ENCODE measurements around the gene TSEN15. TPM values are rescaled to one million over a fixed set of nuclear protein-coding genes. Genes with fewer than 3 reads are reported as not detected.

TSEN15 gene
- total RNA-seq, 1 donor from 2014 or later = 35.1 TPM

- peaks cover under 1% of the 10 kb centered on the region for H3K36me3 Mint-ChIP-seq (ENCODE audit: low read depth)
- DNase-seq (ENCODE audit: low spot score) = no peak
- intact Hi-C loops (cut with micrococcal nuclease) = no loop called here
- H3K27me3 Mint-ChIP-seq (ENCODE audit: low read depth) = peaks cover 47% of the 10 kb centered on the region
- no peak overlapping the region for H3K27ac Mint-ChIP-seq
- peaks cover 25% of the 10 kb centered on the region for H3K4me1 Mint-ChIP-seq (ENCODE audit: low read depth)
- H3K4me3 Mint-ChIP-seq (ENCODE audit: low read depth) = no peak overlapping the region
- no peaks in the 10 kb centered on the region for H3K9me3 Mint-ChIP-seq
These were observed 2.8 kb upstream of the TSEN15 start for GRCh38 chr1:184048561-184049240.

- no peak overlapping the region for H3K27ac Mint-ChIP-seq
- H3K27me3 Mint-ChIP-seq (ENCODE audit: low read depth) = peaks cover 45% of the 10 kb centered on the region
- no peak for DNase-seq (ENCODE audit: low spot score)
- intact Hi-C loops (cut with micrococcal nuclease) = no loop called here
- H3K4me1 Mint-ChIP-seq (ENCODE audit: low read depth) = peaks cover 28% of the 10 kb centered on the region
- no peaks in the 10 kb centered on the region for H3K9me3 Mint-ChIP-seq
- H3K36me3 Mint-ChIP-seq (ENCODE audit: low read depth) = peaks cover 7% of the 10 kb centered on the region
- H3K4me3 Mint-ChIP-seq (ENCODE audit: low read depth) = no peak overlapping the region
These were observed 2.2 kb upstream of the TSEN15 start for GRCh38 chr1:184049291-184049690.

GRCh38 chr1:184049836-184050468 is 1.6 kb upstream of the TSEN15 start:
- H3K27ac Mint-ChIP-seq = peak overlapping the region; percentile 7
- peaks cover 28% of the 10 kb centered on the region for H3K4me1 Mint-ChIP-seq (ENCODE audit: low read depth)
- no peaks in the 10 kb centered on the region for H3K9me3 Mint-ChIP-seq
- intact Hi-C loops (cut with micrococcal nuclease) = loop anchor here (2.0 to 10.0 kb wide), 7 partner anchors 93 to 1107 kb away; partner anchors contain the start of genes APOBEC4, ARPC5, C1orf21 and EDEM3
- peak overlapping the region; percentile 34 for H3K4me3 Mint-ChIP-seq (ENCODE audit: low read depth)
- DNase-seq (ENCODE audit: low spot score) = no peak
- peaks cover 13% of the 10 kb centered on the region for H3K36me3 Mint-ChIP-seq (ENCODE audit: low read depth)
- peaks cover 40% of the 10 kb centered on the region for H3K27me3 Mint-ChIP-seq (ENCODE audit: low read depth)

GRCh38 chr1:184050636-184051035 is 894 bp upstream of the TSEN15 start:
- H3K4me1 Mint-ChIP-seq (ENCODE audit: low read depth) = peaks cover 29% of the 10 kb centered on the region
- H3K9me3 Mint-ChIP-seq = no peaks in the 10 kb centered on the region
- H3K27me3 Mint-ChIP-seq (ENCODE audit: low read depth) = peaks cover 39% of the 10 kb centered on the region
- H3K27ac Mint-ChIP-seq = no peak overlapping the region
- peak overlapping the region; percentile 100 for H3K4me3 Mint-ChIP-seq (ENCODE audit: low read depth)
- DNase-seq (ENCODE audit: low spot score) = no peak
- peaks cover 17% of the 10 kb centered on the region for H3K36me3 Mint-ChIP-seq (ENCODE audit: low read depth)
- intact Hi-C loops (cut with micrococcal nuclease) = loop anchor here (2.0 to 10.0 kb wide), 7 partner anchors 94 to 1107 kb away; partner anchors contain the start of genes APOBEC4, ARPC5, C1orf21 and EDEM3

- Mint-ChIP-seq H3K4me3 (ENCODE audit: low read depth) (peak overlapping the region; percentile 100), H3K36me3 (ENCODE audit: low read depth) (peaks cover 19% of the 10 kb centered on the region), H3K27ac (peak overlapping the region; percentile 79), H3K9me3 (no peaks in the 10 kb centered on the region), H3K4me1 (ENCODE audit: low read depth) (peaks cover 29% of the 10 kb centered on the region), H3K27me3 (ENCODE audit: low read depth) (peaks cover 36% of the 10 kb centered on the region)
- DNase-seq (ENCODE audit: low spot score) = no peak
- intact Hi-C loops (cut with micrococcal nuclease) = loop anchor here (2.0 to 10.0 kb wide), 7 partner anchors 94 to 1106 kb away; partner anchors contain the start of genes APOBEC4, ARPC5, C1orf21 and EDEM3
These were observed 419 bp upstream of the TSEN15 start for GRCh38 chr1:184051138-184051484.

- Mint-ChIP-seq H3K9me3 (no peaks in the 10 kb centered on the region), H3K4me1 (ENCODE audit: low read depth) (peaks cover 35% of the 10 kb centered on the region), H3K36me3 (ENCODE audit: low read depth) (peaks cover 29% of the 10 kb centered on the region), H3K27ac (peak overlapping the region; percentile 96), H3K27me3 (ENCODE audit: low read depth) (peaks cover 28% of the 10 kb centered on the region), H3K4me3 (ENCODE audit: low read depth) (peak overlapping the region; percentile 100)
- no peak for DNase-seq (ENCODE audit: low spot score)
- intact Hi-C loops (cut with micrococcal nuclease) = loop anchor here (2.0 to 10.0 kb wide), 6 partner anchors 15 to 1105 kb away; partner anchors contain the start of genes APOBEC4, ARPC5, C1orf21 and COLGALT2
These were observed 647 bp downstream of the TSEN15 start for GRCh38 chr1:184052194-184052559.

- H3K27ac Mint-ChIP-seq = no peak overlapping the region
- no peaks in the 10 kb centered on the region for H3K9me3 Mint-ChIP-seq
- intact Hi-C loops (cut with micrococcal nuclease) = loop anchor here (2.0 to 10.0 kb wide), 6 partner anchors 16 to 1105 kb away; partner anchors contain the start of genes APOBEC4, ARPC5, C1orf21 and COLGALT2
- no peak for DNase-seq (ENCODE audit: low spot score)
- peak overlapping the region; percentile 100 for H3K4me3 Mint-ChIP-seq (ENCODE audit: low read depth)
- peaks cover 30% of the 10 kb centered on the region for H3K36me3 Mint-ChIP-seq (ENCODE audit: low read depth)
- H3K4me1 Mint-ChIP-seq (ENCODE audit: low read depth) = peaks cover 35% of the 10 kb centered on the region
- peaks cover 22% of the 10 kb centered on the region for H3K27me3 Mint-ChIP-seq (ENCODE audit: low read depth)
These were observed 1.2 kb downstream of the TSEN15 start for GRCh38 chr1:184052750-184053149.

GRCh38 chr1:184053881-184054280 is 2.4 kb downstream of the TSEN15 start:
- no peak overlapping the region for H3K27ac Mint-ChIP-seq
- H3K36me3 Mint-ChIP-seq (ENCODE audit: low read depth) = peaks cover 31% of the 10 kb centered on the region
- intact Hi-C loops (cut with micrococcal nuclease) = loop anchor here (2.0 to 10.0 kb wide), 6 partner anchors 17 to 1103 kb away; partner anchors contain the start of genes APOBEC4, ARPC5, C1orf21 and COLGALT2
- no peak overlapping the region for H3K4me3 Mint-ChIP-seq (ENCODE audit: low read depth)
- H3K27me3 Mint-ChIP-seq (ENCODE audit: low read depth) = peaks cover 15% of the 10 kb centered on the region
- peaks cover 36% of the 10 kb centered on the region for H3K4me1 Mint-ChIP-seq (ENCODE audit: low read depth)
- DNase-seq (ENCODE audit: low spot score) = no peak
- no peaks in the 10 kb centered on the region for H3K9me3 Mint-ChIP-seq

- H3K4me3 Mint-ChIP-seq (ENCODE audit: low read depth) = no peak overlapping the region
- H3K36me3 Mint-ChIP-seq (ENCODE audit: low read depth) = peaks cover 45% of the 10 kb centered on the region
- no peaks in the 10 kb centered on the region for H3K9me3 Mint-ChIP-seq
- H3K27me3 Mint-ChIP-seq (ENCODE audit: low read depth) = no peaks in the 10 kb centered on the region
- H3K4me1 Mint-ChIP-seq (ENCODE audit: low read depth) = peaks cover 25% of the 10 kb centered on the region
- no peak overlapping the region for H3K27ac Mint-ChIP-seq
- DNase-seq (ENCODE audit: low spot score) = no peak
- intact Hi-C loops (cut with micrococcal nuclease) = loop anchor here (10.0 kb wide), 2 partner anchors 328 to 698 kb away; partner anchors contain the start of genes C1orf21 and EDEM3
These were observed 5.5 kb downstream of the TSEN15 start for GRCh38 chr1:184056921-184057555.

- intact Hi-C loops (cut with micrococcal nuclease) = loop anchor here (10.0 kb wide), 2 partner anchors 325 to 695 kb away; partner anchors contain the start of genes C1orf21 and EDEM3
- Mint-ChIP-seq H3K27ac (no peak overlapping the region), H3K4me3 (ENCODE audit: low read depth) (no peak overlapping the region), H3K36me3 (ENCODE audit: low read depth) (peaks cover 42% of the 10 kb centered on the region), H3K27me3 (ENCODE audit: low read depth) (no peaks in the 10 kb centered on the region), H3K4me1 (ENCODE audit: low read depth) (peaks cover 11% of the 10 kb centered on the region), H3K9me3 (no peaks in the 10 kb centered on the region)
- no peak for DNase-seq (ENCODE audit: low spot score)
These were observed 8.4 kb downstream of the TSEN15 start for GRCh38 chr1:184059887-184060286.

GRCh38 chr1:184060316-184060715 is 8.8 kb downstream of the TSEN15 start:
- H3K4me3 Mint-ChIP-seq (ENCODE audit: low read depth) = no peak overlapping the region
- DNase-seq (ENCODE audit: low spot score) = no peak
- intact Hi-C loops (cut with micrococcal nuclease) = no loop called here
- peaks cover 9% of the 10 kb centered on the region for H3K4me1 Mint-ChIP-seq (ENCODE audit: low read depth)
- H3K36me3 Mint-ChIP-seq (ENCODE audit: low read depth) = peaks cover 42% of the 10 kb centered on the region
- H3K9me3 Mint-ChIP-seq = no peaks in the 10 kb centered on the region
- no peaks in the 10 kb centered on the region for H3K27me3 Mint-ChIP-seq (ENCODE audit: low read depth)
- no peak overlapping the region for H3K27ac Mint-ChIP-seq

- no peaks in the 10 kb centered on the region for H3K27me3 Mint-ChIP-seq (ENCODE audit: low read depth)
- intact Hi-C loops (cut with micrococcal nuclease) = no loop called here
- H3K4me1 Mint-ChIP-seq (ENCODE audit: low read depth) = peaks cover 9% of the 10 kb centered on the region
- H3K36me3 Mint-ChIP-seq (ENCODE audit: low read depth) = peaks cover 46% of the 10 kb centered on the region
- no peak overlapping the region for H3K27ac Mint-ChIP-seq
- DNase-seq (ENCODE audit: low spot score) = no peak
- no peaks in the 10 kb centered on the region for H3K9me3 Mint-ChIP-seq
- no peak overlapping the region for H3K4me3 Mint-ChIP-seq (ENCODE audit: low read depth)
These were observed 10.0 kb downstream of the TSEN15 start for GRCh38 chr1:184061396-184062003.
